ENCODE measurements around the gene MKI67. TPM values are rescaled to one million over a fixed set of nuclear protein-coding genes. Genes with fewer than 3 reads are reported as not detected.

Gene MKI67
- total and polyA plus RNA-seq, 2 of the 13 experiments (the other 11 are each of a cell fraction or from before 2014, with no cell fraction given): 6.7 to 22.9 TPM

DNA sequence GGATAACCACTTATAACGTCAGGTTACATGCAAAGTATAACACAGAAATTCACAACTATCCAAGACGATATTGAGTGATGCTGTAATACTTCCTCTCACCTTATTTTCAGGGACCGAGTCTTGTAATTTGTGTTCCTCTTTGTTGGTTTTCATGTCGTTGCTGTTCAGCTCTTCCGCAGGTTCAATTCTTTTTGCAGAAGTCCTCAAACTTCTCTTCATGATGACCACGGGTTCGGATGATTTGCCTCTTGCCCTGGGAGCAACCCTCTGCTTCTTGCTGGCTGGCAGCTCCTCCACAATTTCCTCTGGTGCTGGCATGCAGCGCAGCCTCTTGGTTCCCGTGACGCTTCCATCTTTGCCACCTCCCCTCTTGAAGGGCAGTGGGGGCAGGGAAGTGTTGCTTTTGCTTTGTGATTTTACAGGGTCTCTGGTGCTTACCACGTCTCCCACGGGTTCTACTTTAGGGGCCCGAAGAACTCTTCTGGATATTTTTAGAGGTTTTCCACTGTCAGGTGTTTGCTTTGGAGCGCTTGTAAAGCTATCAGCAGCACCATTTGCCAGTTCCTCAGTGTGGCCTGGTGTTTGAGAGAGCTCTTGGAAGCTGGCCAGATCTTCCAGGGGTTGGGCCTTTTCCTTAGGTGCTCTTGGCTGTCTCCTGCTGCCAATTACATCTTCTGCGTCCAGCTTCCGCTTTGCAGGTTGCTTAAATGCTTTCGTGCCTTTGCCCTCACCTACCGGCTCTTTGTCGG lies 23.6 kb downstream of the MKI67 start:
- H3K4me3 ChIP-seq (replicated peaks in 1 of 3; ENCODE audit: insufficient read depth in 1 of 3, low read depth in 2 of 3, low read length in 3 of 3): no peak overlapping the region
- in situ Hi-C loops (cut with HindIII; ENCODE audit: extremely low pct_ligation_motif_present, low pct_unique_long_range_greater_than_20kb) (no loop called here), intact Hi-C loops (cut with micrococcal nuclease; ENCODE audit: unreplicated experiment) (no loop called here)
- no peaks in the 10 kb centered on the region for H4K20me1 ChIP-seq (ENCODE audit: insufficient read depth, low read length)
- no peaks in the 10 kb centered on the region for H3K9me3 ChIP-seq (ENCODE audit: low read length)
- ATAC-seq (no peak), DNase-seq (ENCODE audit: low spot score) (no peak), FAIRE-seq (no peak)
- no peak overlapping the region for H3K27ac ChIP-seq (ENCODE audit: extremely low read length, insufficient read depth, low read length)
- H3K9ac ChIP-seq (ENCODE audit: insufficient read depth, low read depth, low read length): no peak overlapping the region
- no TSS peak for BruUV-seq (replicated peaks)
- H3K4me2 ChIP-seq (ENCODE audit: low read depth, low read length): no peak overlapping the region
- H3K27me3 ChIP-seq (ENCODE audit: control insufficient read depth in 1 of 2, insufficient read depth in 2 of 2, low read length in 2 of 2): no peaks in the 10 kb centered on the region
- ChIA-PET POLR2A (no interaction called here), CTCF (ENCODE audit: low intra/inter-chr PET ratio, low total read pairs) (no interaction called here)
- no peaks in the 10 kb centered on the region for H3K4me1 ChIP-seq (ENCODE audit: insufficient read depth, low read length)
- no peaks in the 10 kb centered on the region for H3K79me2 ChIP-seq (ENCODE audit: insufficient read depth, low read length)
- 96% methylated on average over 19 of the region's 19 CpGs for WGBS (ENCODE audit: low lambda C conversion rate)
- H3K36me3 ChIP-seq (replicated peaks in 1 of 2; ENCODE audit: control insufficient read depth in 1 of 2, insufficient read depth in 2 of 2, low read length in 2 of 2): peaks cover 38 to 94% of the 10 kb centered on the region in 2 experiments
- no peak overlapping the region for H2AFZ ChIP-seq (ENCODE audit: low read length)
- TF ChIP-seq ZNF737 (CRISPR knock-in tag; IDR thresholded peaks at IDR 0.05; ENCODE audit: borderline replicate concordance) (no peak), SNAI1 (CRISPR knock-in tag; IDR thresholded peaks at IDR 0.05; ENCODE audit: borderline replicate concordance) (no peak), RFX1 (IDR thresholded peaks at IDR 0.05) (no peak), TBX3 (IDR thresholded peaks at IDR 0.05; ENCODE audit: borderline replicate concordance) (no peak), BHLHE40 (IDR thresholded peaks at IDR 0.05; ENCODE audit: low read length) (no peak), SMARCC2 (IDR thresholded peaks at IDR 0.05) (no peak), PHF8 (CRISPR knock-in tag; IDR thresholded peaks at IDR 0.05) (no peak), HNF4A (CRISPR knock-in tag; IDR thresholded peaks at IDR 0.05) (no peak), TARDBP (CRISPR knock-in tag; IDR thresholded peaks at IDR 0.05) (no peak), U2AF1 (optimal IDR thresholded peaks at IDR 0.05; ENCODE audit: low read depth, low read length) (no peak), AHR (CRISPR knock-in tag; IDR thresholded peaks at IDR 0.05) (no peak)
- TF ChIP-seq, protein P1, sequence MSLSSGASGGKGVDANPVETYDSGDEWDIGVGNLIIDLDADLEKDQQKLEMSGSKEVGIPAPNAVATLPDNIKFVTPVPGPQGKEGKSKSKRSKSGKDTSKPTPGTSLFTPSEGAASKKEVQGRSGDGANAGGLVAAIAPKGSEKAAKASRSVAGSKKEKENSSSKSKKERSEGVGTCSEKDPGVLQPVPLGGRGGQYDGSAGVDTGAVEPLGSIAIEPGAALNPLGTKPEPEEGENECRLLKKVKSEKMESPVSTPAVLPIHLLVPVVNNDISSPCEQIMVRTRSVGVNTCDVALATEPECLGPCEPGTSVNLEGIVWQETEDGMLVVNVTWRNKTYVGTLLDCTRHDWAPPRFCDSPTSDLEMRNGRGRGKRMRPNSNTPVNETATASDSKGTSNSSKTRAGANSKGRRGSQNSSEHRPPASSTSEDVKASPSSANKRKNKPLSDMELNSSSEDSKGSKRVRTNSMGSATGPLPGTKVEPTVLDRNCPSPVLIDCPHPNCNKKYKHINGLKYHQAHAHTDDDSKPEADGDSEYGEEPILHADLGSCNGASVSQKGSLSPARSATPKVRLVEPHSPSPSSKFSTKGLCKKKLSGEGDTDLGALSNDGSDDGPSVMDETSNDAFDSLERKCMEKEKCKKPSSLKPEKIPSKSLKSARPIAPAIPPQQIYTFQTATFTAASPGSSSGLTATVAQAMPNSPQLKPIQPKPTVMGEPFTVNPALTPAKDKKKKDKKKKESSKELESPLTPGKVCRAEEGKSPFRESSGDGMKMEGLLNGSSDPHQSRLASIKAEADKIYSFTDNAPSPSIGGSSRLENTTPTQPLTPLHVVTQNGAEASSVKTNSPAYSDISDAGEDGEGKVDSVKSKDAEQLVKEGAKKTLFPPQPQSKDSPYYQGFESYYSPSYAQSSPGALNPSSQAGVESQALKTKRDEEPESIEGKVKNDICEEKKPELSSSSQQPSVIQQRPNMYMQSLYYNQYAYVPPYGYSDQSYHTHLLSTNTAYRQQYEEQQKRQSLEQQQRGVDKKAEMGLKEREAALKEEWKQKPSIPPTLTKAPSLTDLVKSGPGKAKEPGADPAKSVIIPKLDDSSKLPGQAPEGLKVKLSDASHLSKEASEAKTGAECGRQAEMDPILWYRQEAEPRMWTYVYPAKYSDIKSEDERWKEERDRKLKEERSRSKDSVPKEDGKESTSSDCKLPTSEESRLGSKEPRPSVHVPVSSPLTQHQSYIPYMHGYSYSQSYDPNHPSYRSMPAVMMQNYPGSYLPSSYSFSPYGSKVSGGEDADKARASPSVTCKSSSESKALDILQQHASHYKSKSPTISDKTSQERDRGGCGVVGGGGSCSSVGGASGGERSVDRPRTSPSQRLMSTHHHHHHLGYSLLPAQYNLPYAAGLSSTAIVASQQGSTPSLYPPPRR (CRISPR knock-in tag; IDR thresholded peaks at IDR 0.05; ENCODE audit: borderline replicate concordance): no peak
- TF ChIP-seq, protein P2, sequence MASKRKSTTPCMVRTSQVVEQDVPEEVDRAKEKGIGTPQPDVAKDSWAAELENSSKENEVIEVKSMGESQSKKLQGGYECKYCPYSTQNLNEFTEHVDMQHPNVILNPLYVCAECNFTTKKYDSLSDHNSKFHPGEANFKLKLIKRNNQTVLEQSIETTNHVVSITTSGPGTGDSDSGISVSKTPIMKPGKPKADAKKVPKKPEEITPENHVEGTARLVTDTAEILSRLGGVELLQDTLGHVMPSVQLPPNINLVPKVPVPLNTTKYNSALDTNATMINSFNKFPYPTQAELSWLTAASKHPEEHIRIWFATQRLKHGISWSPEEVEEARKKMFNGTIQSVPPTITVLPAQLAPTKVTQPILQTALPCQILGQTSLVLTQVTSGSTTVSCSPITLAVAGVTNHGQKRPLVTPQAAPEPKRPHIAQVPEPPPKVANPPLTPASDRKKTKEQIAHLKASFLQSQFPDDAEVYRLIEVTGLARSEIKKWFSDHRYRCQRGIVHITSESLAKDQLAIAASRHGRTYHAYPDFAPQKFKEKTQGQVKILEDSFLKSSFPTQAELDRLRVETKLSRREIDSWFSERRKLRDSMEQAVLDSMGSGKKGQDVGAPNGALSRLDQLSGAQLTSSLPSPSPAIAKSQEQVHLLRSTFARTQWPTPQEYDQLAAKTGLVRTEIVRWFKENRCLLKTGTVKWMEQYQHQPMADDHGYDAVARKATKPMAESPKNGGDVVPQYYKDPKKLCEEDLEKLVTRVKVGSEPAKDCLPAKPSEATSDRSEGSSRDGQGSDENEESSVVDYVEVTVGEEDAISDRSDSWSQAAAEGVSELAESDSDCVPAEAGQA (IDR thresholded peaks at IDR 0.05; ENCODE audit: low read depth): no peak
- TF ChIP-seq, protein P2 (CRISPR knock-in tag; IDR thresholded peaks at IDR 0.05; ENCODE audit: borderline replicate concordance): no peak
